CD4-positive, alpha-beta T cell treated with Interleukin-21 for 1 hour (primary cell): ENCODE data around the gene P3H2.
"Not testable (repeated sequence)": the region's sequence is repeated elsewhere in the genome, so short reads cannot be mapped to it uniquely, and the experiment has no call there.

Source experiments
- DNase-seq: peaks from one replicate; pipeline ENCODE4 v3.0.0-alpha.2; 2020

The P3H2 gene

GRCh38 chr3:189977174-189977573, 143.5 kb downstream of the P3H2 start:
- DNase-seq: no peak

GRCh38 chr3:189975391-189975990, 145.2 kb downstream of the P3H2 start:
- no peak for DNase-seq

GRCh38 chr3:189974359-189974758, 146.3 kb downstream of the P3H2 start:
- DNase-seq: no peak

- peak; percentile 56 for DNase-seq
Observed at GRCh38 chr3:189967254-189967865, 153.3 kb downstream of the P3H2 start.

- no peak for DNase-seq
Observed at GRCh38 chr3:189966843-189967242, 153.9 kb downstream of the P3H2 start.

GRCh38 chr3:189964623-189965332, 155.9 kb downstream of the P3H2 start:
- no peak for DNase-seq

GRCh38 chr3:189962466-189962865, 158.2 kb downstream of the P3H2 start:
- DNase-seq: no peak

- peak; percentile 58 for DNase-seq
Observed at GRCh38 chr3:189961522-189962161, 159.1 kb downstream of the P3H2 start.

GRCh38 chr3:189961086-189961485, 159.6 kb downstream of the P3H2 start:
- not testable (repeated sequence) for DNase-seq

- DNase-seq: no peak
Observed at GRCh38 chr3:189954733-189955665, 165.7 kb downstream of the P3H2 start.

GRCh38 chr3:189953551-189953950, 167.1 kb downstream of the P3H2 start:
- DNase-seq: no peak

GRCh38 chr3:189952272-189952671, 168.4 kb downstream of the P3H2 start:
- DNase-seq: no peak

- DNase-seq: no peak
Observed at GRCh38 chr3:189950258-189950657, 170.4 kb downstream of the P3H2 start.

- no peak for DNase-seq
Observed at GRCh38 chr3:189949580-189949979, 171.1 kb downstream of the P3H2 start.

GRCh38 chr3:189948724-189949045, 172.0 kb downstream of the P3H2 start:
- no peak for DNase-seq

GRCh38 chr3:189947948-189948723, 172.6 kb downstream of the P3H2 start:
- DNase-seq: peak; percentile 12

- no peak for DNase-seq
Observed at GRCh38 chr3:189947068-189947467, 173.6 kb downstream of the P3H2 start.

GRCh38 chr3:189945935-189946709, 174.6 kb downstream of the P3H2 start:
- DNase-seq: no peak

- no peak for DNase-seq
Observed at GRCh38 chr3:189944285-189945145, 176.2 kb downstream of the P3H2 start.

- DNase-seq: no peak
Observed at GRCh38 chr3:189942948-189943347, 177.7 kb downstream of the P3H2 start.
